Endothelial cell (in vitro differentiated cells): Measurements from ENCODE around the gene PNO1. TPM values are rescaled to one million over a fixed set of nuclear protein-coding genes. Genes with fewer than 3 reads are reported as not detected.
"Not testable (repeated sequence)": the region's sequence is repeated elsewhere in the genome, so short reads cannot be mapped to it uniquely, and the experiment has no call there.

Experiments
- DNase-seq: peaks from one replicate; pipeline ENCODE4 v3.0.0; 2021; ENCODE audit warnings: low spot score
- H3K27ac Mint-ChIP-seq: one replicate; pipeline ENCODE4 v1.8.0; 2021; ENCODE audit warnings: mixed read lengths, inconsistent platforms; ENCODE audit not compliant: unreplicated experiment
- H3K27me3 Mint-ChIP-seq: one replicate; pipeline ENCODE4 v1.8.0; 2021; ENCODE audit warnings: mild to moderate bottlenecking, moderate library complexity, mixed read lengths, inconsistent platforms; ENCODE audit not compliant: unreplicated experiment
- H3K36me3 Mint-ChIP-seq: one replicate; pipeline ENCODE4 v1.8.0; 2021; ENCODE audit warnings: mild to moderate bottlenecking, low read depth, mixed read lengths, inconsistent platforms; ENCODE audit not compliant: unreplicated experiment
- H3K4me1 Mint-ChIP-seq: one replicate; pipeline ENCODE4 v1.8.0; 2021; ENCODE audit warnings: mild to moderate bottlenecking, mixed read lengths, inconsistent platforms; ENCODE audit not compliant: unreplicated experiment
- H3K4me3 Mint-ChIP-seq: one replicate; pipeline ENCODE4 v1.8.0; 2021; ENCODE audit warnings: mild to moderate bottlenecking, mixed read lengths, inconsistent platforms; ENCODE audit not compliant: unreplicated experiment
- H3K9me3 Mint-ChIP-seq: one replicate; pipeline ENCODE4 v1.8.0; 2021; ENCODE audit warnings: mixed read lengths, inconsistent platforms; ENCODE audit not compliant: unreplicated experiment
- total RNA-seq: library from RNA; stranded (reverse); fragmentation: NEBNext Ultra II Directional; extraction: Animal tissue kit (Norgen Biotek cat#: 25700); gene quantifications from one replicate; pipeline ENCODE4 v1.2.1, GENCODE V29; 2021; ENCODE audit not compliant: unreplicated experiment
- TF ChIP-seq, protein P1 (sequence below): fragments of 200-600 bp; sonication (generic); IDR thresholded peaks from one replicate; pipeline ENCODE4 v1.5.0; 2021; ENCODE audit warnings: antibody characterized with exemption; ENCODE audit not compliant: unreplicated experiment

Gene PNO1
- total RNA-seq, 1 donor from 2014 or later, result 11.4 TPM

GRCh38 chr2:68172990-68173700 lies 15.5 kb downstream of the PNO1 start:
- H3K27ac Mint-ChIP-seq, result no peak overlapping the region
- peaks cover 12% of the 10 kb centered on the region for H3K36me3 Mint-ChIP-seq
- no peaks in the 10 kb centered on the region for H3K9me3 Mint-ChIP-seq
- no peak for DNase-seq
- TF ChIP-seq, protein P1, sequence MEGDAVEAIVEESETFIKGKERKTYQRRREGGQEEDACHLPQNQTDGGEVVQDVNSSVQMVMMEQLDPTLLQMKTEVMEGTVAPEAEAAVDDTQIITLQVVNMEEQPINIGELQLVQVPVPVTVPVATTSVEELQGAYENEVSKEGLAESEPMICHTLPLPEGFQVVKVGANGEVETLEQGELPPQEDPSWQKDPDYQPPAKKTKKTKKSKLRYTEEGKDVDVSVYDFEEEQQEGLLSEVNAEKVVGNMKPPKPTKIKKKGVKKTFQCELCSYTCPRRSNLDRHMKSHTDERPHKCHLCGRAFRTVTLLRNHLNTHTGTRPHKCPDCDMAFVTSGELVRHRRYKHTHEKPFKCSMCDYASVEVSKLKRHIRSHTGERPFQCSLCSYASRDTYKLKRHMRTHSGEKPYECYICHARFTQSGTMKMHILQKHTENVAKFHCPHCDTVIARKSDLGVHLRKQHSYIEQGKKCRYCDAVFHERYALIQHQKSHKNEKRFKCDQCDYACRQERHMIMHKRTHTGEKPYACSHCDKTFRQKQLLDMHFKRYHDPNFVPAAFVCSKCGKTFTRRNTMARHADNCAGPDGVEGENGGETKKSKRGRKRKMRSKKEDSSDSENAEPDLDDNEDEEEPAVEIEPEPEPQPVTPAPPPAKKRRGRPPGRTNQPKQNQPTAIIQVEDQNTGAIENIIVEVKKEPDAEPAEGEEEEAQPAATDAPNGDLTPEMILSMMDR, result no peak
- no peak overlapping the region for H3K4me3 Mint-ChIP-seq
- H3K27me3 Mint-ChIP-seq, result no peaks in the 10 kb centered on the region
- H3K4me1 Mint-ChIP-seq, result no peaks in the 10 kb centered on the region

- H3K27me3 Mint-ChIP-seq, H3K9me3 Mint-ChIP-seq, H3K4me3 Mint-ChIP-seq, H3K27ac Mint-ChIP-seq, DNase-seq, H3K4me1 Mint-ChIP-seq: not testable (repeated sequence)
- H3K36me3 Mint-ChIP-seq, result peaks cover 12% of the 10 kb centered on the region
Observed at GRCh38 chr2:68175210-68175609, 17.5 kb downstream of the PNO1 start.

GRCh38 chr2:68176657-68177056 lies 19.0 kb downstream of the PNO1 start:
- TF ChIP-seq, protein P1, result no peak
- Mint-ChIP-seq H3K27ac (no peak overlapping the region), H3K4me3 (no peak overlapping the region), H3K9me3 (no peaks in the 10 kb centered on the region), H3K4me1 (no peaks in the 10 kb centered on the region), H3K36me3 (peaks cover 12% of the 10 kb centered on the region), H3K27me3 (no peaks in the 10 kb centered on the region)
- no peak for DNase-seq

DNA sequence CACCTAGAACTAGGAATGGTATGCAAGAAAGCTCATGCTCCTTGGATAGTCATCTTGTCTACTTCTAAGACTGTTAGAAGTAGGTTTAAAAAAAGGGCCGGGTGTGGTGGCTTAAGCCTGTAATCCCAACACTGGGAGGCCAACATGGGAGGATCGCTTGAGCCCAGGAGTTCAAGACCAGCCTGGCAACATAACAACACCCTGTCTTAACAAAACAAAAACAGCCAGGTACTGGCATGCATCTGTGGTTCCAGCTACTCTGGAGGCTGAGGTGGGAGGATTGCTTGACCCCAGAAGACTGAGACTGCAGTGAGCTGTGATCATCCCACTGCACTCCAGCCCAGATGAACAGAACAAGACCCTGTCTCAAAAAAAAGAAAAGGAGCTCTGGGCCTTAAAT lies 19.9 kb downstream of the PNO1 start:
- H3K4me1 Mint-ChIP-seq, result no peaks in the 10 kb centered on the region
- H3K9me3 Mint-ChIP-seq, result no peaks in the 10 kb centered on the region
- H3K27ac Mint-ChIP-seq, result no peak overlapping the region

GRCh38 chr2:68178432-68178831 lies 20.7 kb downstream of the PNO1 start:
- Mint-ChIP-seq H3K4me1 (no peaks in the 10 kb centered on the region), H3K27me3 (no peaks in the 10 kb centered on the region), H3K9me3 (no peaks in the 10 kb centered on the region), H3K27ac (no peak overlapping the region), H3K36me3 (peaks cover 8% of the 10 kb centered on the region), H3K4me3 (no peak overlapping the region)
- no peak for DNase-seq
- TF ChIP-seq, protein P1, result no peak

More for the DNA sequence above, 19.9 kb downstream of the PNO1 start:
- H3K36me3 Mint-ChIP-seq, result peaks cover 12% of the 10 kb centered on the region
- TF ChIP-seq, protein P1, result no peak
- H3K4me3 Mint-ChIP-seq, result no peak overlapping the region
- no peaks in the 10 kb centered on the region for H3K27me3 Mint-ChIP-seq
- DNase-seq, result no peak
